Type B pancreatic cell (in vitro differentiated cells): ENCODE results near the gene SMARCD2. TPM values are rescaled to one million over a fixed set of nuclear protein-coding genes. Genes with fewer than 3 reads are reported as not detected.

Source experiments
- DNase-seq: peaks from one replicate; pipeline ENCODE4 v3.0.0; 2021; ENCODE audit warnings: mixed read lengths; ENCODE audit not compliant: unreplicated experiment; ENCODE audit errors: extremely low spot score
- H3K27ac Mint-ChIP-seq: 2 replicates; pipeline ENCODE4 v1.8.0; 2021; ENCODE audit warnings: mild to moderate bottlenecking, mixed read lengths
- H3K27me3 Mint-ChIP-seq: 2 replicates; pipeline ENCODE4 v1.8.0; 2021; ENCODE audit warnings: mixed read lengths
- H3K36me3 Mint-ChIP-seq: 2 replicates; pipeline ENCODE4 v1.8.0; 2021; ENCODE audit warnings: mixed read lengths
- H3K4me1 Mint-ChIP-seq: one replicate; pipeline ENCODE4 v1.8.0; 2021; ENCODE audit warnings: mixed read lengths; ENCODE audit not compliant: unreplicated experiment
- H3K4me3 Mint-ChIP-seq: 2 replicates; pipeline ENCODE4 v1.8.0; 2021; ENCODE audit warnings: mild to moderate bottlenecking, mixed read lengths
- H3K9me3 Mint-ChIP-seq: 2 replicates; pipeline ENCODE4 v1.8.0; 2021; ENCODE audit warnings: mixed read lengths
- total RNA-seq: library from RNA; stranded (reverse); gene quantifications from 2 replicates; pipeline ENCODE4 v1.2.1, GENCODE V29; 2021; ENCODE audit warnings: low replicate concordance
- TF ChIP-seq, protein P1 (sequence below): fragments of 200-600 bp; sonication (generic); conservative IDR thresholded peaks from 2 replicates; pipeline ENCODE4 v1.5.0; 2021; ENCODE audit warnings: antibody characterized with exemption, mild to moderate bottlenecking

SMARCD2 gene
- total RNA-seq, 1 donor from 2014 or later = 64.8 TPM

DNA sequence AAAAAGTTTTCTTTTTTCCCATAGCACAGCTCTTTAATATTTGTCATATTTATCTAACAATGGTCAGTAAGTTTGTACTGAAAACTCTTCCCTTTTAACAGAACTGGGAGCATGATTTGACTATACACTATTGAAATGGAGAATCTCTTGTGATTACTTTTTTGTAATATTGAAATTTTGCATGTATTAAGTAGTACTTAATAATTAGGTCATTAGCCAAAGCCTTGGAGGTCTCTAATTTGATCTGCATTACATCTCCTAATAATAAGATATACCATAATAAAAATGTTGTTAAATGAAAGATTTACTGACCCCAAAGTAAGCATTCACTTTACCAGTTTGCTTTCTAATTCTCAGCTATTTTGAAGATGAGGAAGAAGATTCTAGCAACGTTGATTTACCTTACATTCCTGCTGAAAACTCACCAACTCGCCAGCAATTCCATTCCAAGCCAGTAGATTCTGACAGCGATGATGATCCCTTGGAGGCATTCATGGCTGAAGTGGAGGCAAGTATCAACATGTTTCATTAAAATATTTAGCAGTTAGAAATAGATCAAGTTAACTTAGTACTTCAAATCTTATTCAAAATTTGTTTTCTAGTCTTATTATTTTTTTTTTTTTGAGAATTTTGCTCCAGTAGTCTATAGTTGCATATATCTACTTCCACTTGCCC lies 50.3 kb downstream of the SMARCD2 start:
- no peaks in the 10 kb centered on the region for H3K9me3 Mint-ChIP-seq
- H3K4me3 Mint-ChIP-seq = no peak overlapping the region
- H3K27me3 Mint-ChIP-seq = no peaks in the 10 kb centered on the region
- TF ChIP-seq, protein P1, sequence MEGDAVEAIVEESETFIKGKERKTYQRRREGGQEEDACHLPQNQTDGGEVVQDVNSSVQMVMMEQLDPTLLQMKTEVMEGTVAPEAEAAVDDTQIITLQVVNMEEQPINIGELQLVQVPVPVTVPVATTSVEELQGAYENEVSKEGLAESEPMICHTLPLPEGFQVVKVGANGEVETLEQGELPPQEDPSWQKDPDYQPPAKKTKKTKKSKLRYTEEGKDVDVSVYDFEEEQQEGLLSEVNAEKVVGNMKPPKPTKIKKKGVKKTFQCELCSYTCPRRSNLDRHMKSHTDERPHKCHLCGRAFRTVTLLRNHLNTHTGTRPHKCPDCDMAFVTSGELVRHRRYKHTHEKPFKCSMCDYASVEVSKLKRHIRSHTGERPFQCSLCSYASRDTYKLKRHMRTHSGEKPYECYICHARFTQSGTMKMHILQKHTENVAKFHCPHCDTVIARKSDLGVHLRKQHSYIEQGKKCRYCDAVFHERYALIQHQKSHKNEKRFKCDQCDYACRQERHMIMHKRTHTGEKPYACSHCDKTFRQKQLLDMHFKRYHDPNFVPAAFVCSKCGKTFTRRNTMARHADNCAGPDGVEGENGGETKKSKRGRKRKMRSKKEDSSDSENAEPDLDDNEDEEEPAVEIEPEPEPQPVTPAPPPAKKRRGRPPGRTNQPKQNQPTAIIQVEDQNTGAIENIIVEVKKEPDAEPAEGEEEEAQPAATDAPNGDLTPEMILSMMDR = no peak
- no peak for DNase-seq
- peaks cover 26% of the 10 kb centered on the region for H3K36me3 Mint-ChIP-seq
- no peaks in the 10 kb centered on the region for H3K4me1 Mint-ChIP-seq
- no peak overlapping the region for H3K27ac Mint-ChIP-seq

DNA sequence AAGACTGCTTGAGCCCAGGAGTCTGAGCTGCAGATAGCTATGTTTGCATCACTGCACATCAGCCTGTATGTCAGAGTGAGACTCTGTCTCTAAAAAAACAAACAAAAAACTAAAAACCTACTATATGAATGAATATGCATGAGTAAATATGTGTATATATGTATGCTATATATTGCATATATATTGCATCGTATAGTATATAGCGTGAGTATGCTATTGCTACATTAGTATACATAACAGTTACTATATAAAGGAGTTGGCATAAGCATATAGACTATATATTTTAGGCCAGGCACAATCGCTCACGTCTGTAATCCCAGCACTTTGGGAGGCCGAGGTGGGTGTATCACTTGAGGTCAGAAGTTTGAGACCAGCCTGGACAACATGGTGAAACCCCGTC lies 52.4 kb downstream of the SMARCD2 start:
- Mint-ChIP-seq H3K27ac (no peak overlapping the region), H3K4me3 (no peak overlapping the region), H3K9me3 (no peaks in the 10 kb centered on the region), H3K4me1 (no peaks in the 10 kb centered on the region), H3K36me3 (peaks cover 23% of the 10 kb centered on the region), H3K27me3 (no peaks in the 10 kb centered on the region)
- TF ChIP-seq, protein P1 = no peak
- DNase-seq = no peak

DNA sequence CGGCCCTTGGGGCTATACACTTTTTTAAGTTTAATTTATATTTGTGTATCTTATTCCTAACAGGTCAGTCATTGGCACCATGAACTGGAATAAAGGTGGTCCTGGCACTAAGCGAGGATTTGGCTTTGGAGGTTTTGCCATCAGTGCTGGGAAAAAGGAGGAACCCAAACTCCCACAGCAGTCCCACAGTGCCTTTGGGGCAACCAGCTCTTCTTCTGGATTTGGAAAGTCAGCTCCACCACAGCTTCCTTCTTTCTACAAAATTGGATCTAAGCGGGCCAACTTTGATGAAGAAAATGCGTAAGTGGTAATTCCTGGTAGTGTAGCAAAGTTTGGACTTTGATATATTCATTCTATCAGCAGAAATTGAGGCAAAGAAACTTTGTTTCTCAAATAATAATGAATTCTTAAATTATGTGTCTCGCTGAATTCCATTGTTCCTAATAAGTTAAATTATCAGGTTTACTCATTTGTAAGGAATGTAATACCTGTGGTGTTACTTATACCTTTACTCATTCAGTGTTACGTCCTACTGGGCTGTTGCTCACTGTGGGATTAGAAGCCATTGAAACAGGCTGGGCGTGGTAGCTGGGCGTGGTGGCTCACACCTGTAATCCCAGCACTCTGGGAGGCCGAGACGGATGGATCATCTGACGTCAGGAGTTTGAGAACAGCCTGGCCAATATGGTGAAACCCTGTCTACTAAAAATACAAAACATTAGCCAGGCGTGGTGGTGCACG lies 55.3 kb downstream of the SMARCD2 start:
- TF ChIP-seq, protein P1 = no peak
- H3K4me1 Mint-ChIP-seq = no peaks in the 10 kb centered on the region
- H3K9me3 Mint-ChIP-seq = no peaks in the 10 kb centered on the region
- H3K27ac Mint-ChIP-seq = no peak overlapping the region
- H3K36me3 Mint-ChIP-seq = peaks cover 8% of the 10 kb centered on the region
- no peak overlapping the region for H3K4me3 Mint-ChIP-seq
- DNase-seq = no peak
- no peaks in the 10 kb centered on the region for H3K27me3 Mint-ChIP-seq

DNA sequence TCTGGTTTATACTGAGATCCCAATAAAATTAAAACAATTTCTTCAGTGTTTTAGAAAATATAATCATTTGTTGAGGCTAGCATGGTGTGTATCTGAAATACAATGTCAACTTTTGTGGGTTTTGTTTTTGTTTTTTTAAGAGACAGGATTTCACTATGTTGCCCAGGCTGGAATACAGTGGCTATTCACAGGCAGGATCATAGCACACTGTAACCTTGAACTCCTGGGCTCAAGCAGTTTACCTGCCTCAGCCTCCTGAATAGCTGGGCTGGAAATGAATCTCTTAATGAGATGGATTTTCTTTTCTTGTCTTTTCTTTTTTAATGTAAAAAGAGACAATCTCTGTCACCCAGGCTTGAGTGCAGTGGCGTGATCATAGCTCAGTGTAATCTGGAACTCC lies 56.4 kb downstream of the SMARCD2 start:
- H3K27ac Mint-ChIP-seq = no peak overlapping the region
- no peak overlapping the region for H3K4me3 Mint-ChIP-seq
- no peaks in the 10 kb centered on the region for H3K9me3 Mint-ChIP-seq
- H3K27me3 Mint-ChIP-seq = no peaks in the 10 kb centered on the region
- no peak for DNase-seq
- no peaks in the 10 kb centered on the region for H3K4me1 Mint-ChIP-seq
- H3K36me3 Mint-ChIP-seq = peaks cover 6% of the 10 kb centered on the region
- TF ChIP-seq, protein P1 = no peak

DNA sequence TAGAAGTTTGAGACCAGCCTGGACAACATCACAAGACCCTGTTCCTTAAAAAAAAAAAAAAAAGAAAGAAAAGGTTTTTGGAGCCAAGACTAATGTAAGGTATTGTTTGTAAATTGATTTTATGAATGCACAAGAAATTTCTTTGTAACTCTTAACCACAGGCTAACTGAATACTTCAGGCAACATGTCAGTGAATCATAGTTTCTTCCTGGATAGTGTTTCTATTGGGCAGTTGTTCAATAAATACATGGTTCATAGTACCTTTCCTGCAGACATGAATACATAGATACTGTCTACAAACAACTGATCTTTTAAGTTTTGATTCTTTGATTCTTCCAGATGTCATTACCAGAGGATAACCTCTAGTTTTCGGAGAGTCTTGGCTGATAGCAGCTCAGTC lies 56.9 kb downstream of the SMARCD2 start:
- Mint-ChIP-seq H3K4me3 (no peak overlapping the region), H3K36me3 (peaks cover 6% of the 10 kb centered on the region), H3K27ac (no peak overlapping the region), H3K27me3 (no peaks in the 10 kb centered on the region), H3K4me1 (no peaks in the 10 kb centered on the region), H3K9me3 (no peaks in the 10 kb centered on the region)
- no peak for DNase-seq
- TF ChIP-seq, protein P1 = no peak
